PC-3 (cell line): ENCODE data around the gene TRIM39.
"Not testable (repeated sequence)": the region's sequence is repeated elsewhere in the genome, so short reads cannot be mapped to it uniquely, and the experiment has no call there.

ENCODE experiments used
- CTCF ChIP-seq: fragments of 300-600 bp; sonication (generic); conservative IDR thresholded peaks from 2 replicates; pipeline ENCODE4 v1.5.1; 2017; ENCODE audit warnings: antibody characterized with exemption, low read depth, mild to moderate bottlenecking, low read length
- EZH2 ChIP-seq: fragments of 300-600 bp; sonication (generic); IDR thresholded peaks from one replicate; pipeline ENCODE4 v1.6.1; 2017; ENCODE audit warnings: antibody characterized with exemption, mild to moderate bottlenecking, low read length; ENCODE audit not compliant: unreplicated experiment
- EZH2phosphoT487 ChIP-seq: fragments of 300-600 bp; sonication (generic); IDR thresholded peaks from 2 replicates; pipeline ENCODE4 v1.6.1; 2018; ENCODE audit warnings: mild to moderate bottlenecking, antibody characterized with exemption, low read length, borderline replicate concordance

- not testable (repeated sequence) for TF ChIP-seq CTCF, EZH2phosphoT487, EZH2
Observed at GRCh38 chr6:30280988-30281387, 45.7 kb upstream of the TRIM39 start.
